WTC11 (cell line): ENCODE measurements around the gene RIMKLB.

Experiments
- CTCF ChIP-seq: fragments of 200-600 bp; IDR thresholded peaks from 2 replicates; pipeline ENCODE4 v1.8.0; 2022; ENCODE audit warnings: antibody characterized with exemption
- FOXP4 ChIP-seq: sonication (generic); formaldehyde crosslinking; IDR thresholded peaks from 2 replicates; pipeline ENCODE4 v1.8.0; 2022; ENCODE audit warnings: mild to moderate bottlenecking, missing genetic modification reagents
- GTF2I ChIP-seq: fragments of 250-450 bp; sonication (Bioruptor Pico); conservative IDR thresholded peaks from 2 replicates; pipeline ENCODE4 v1.4.0; 2021; ENCODE audit warnings: mild to moderate bottlenecking
- JUN ChIP-seq: sonication (generic); formaldehyde crosslinking; IDR thresholded peaks from 2 replicates; pipeline ENCODE4 v1.8.0; 2023; ENCODE audit warnings: mild to moderate bottlenecking, missing genetic modification reagents
- NFE2L1 ChIP-seq: sonication (generic); formaldehyde crosslinking; IDR thresholded peaks from 2 replicates; pipeline ENCODE4 v1.8.1; 2023; ENCODE audit warnings: missing genetic modification reagents
- NR1H2 ChIP-seq: sonication (generic); formaldehyde crosslinking; IDR thresholded peaks from 2 replicates; pipeline ENCODE4 v1.9.0; 2021; ENCODE audit warnings: mild to moderate bottlenecking, moderate library complexity, missing genetic modification reagents
- NR3C1 ChIP-seq: sonication (generic); formaldehyde crosslinking; conservative IDR thresholded peaks from 2 replicates; pipeline ENCODE4 v1.8.1; 2023; ENCODE audit warnings: low read depth, mild to moderate bottlenecking, missing genetic modification reagents
- PREB ChIP-seq: sonication (generic); formaldehyde crosslinking; IDR thresholded peaks from 2 replicates; pipeline ENCODE4 v1.8.1; 2022; ENCODE audit warnings: mild to moderate bottlenecking, missing genetic modification reagents, moderate library complexity, borderline replicate concordance
- TCF7 ChIP-seq: sonication (generic); formaldehyde crosslinking; IDR thresholded peaks from 2 replicates; pipeline ENCODE4 v1.8.0; 2022; ENCODE audit warnings: mild to moderate bottlenecking, low read depth, missing genetic modification reagents, moderate library complexity
- USF1 ChIP-seq: sonication (generic); formaldehyde crosslinking; IDR thresholded peaks from 2 replicates; pipeline ENCODE4 v1.8.0; 2022; ENCODE audit warnings: mild to moderate bottlenecking, missing genetic modification reagents
- ZNF263 ChIP-seq: sonication (generic); formaldehyde crosslinking; IDR thresholded peaks from 2 replicates; pipeline ENCODE4 v1.8.1; 2022; ENCODE audit warnings: low read depth, mild to moderate bottlenecking, moderate library complexity, missing genetic modification reagents
- ZNF281 ChIP-seq: sonication (generic); formaldehyde crosslinking; IDR thresholded peaks from 2 replicates; pipeline ENCODE4 v1.8.0; 2023; ENCODE audit warnings: mild to moderate bottlenecking, missing genetic modification reagents
- TF ChIP-seq, protein P1 (sequence below): sonication (generic); formaldehyde crosslinking; IDR thresholded peaks from 2 replicates; pipeline ENCODE4 v1.8.1; 2023; ENCODE audit warnings: mild to moderate bottlenecking, missing genetic modification reagents

- TF ChIP-seq CTCF (no peak), NR1H2 (CRISPR knock-in tag) (no peak), TCF7 (CRISPR knock-in tag) (no peak), FOXP4 (CRISPR knock-in tag) (no peak), NR3C1 (no peak), GTF2I (CRISPR knock-in tag) (no peak), NFE2L1 (CRISPR knock-in tag) (no peak), PREB (CRISPR knock-in tag) (no peak), USF1 (no peak), ZNF263 (CRISPR knock-in tag) (no peak), ZNF281 (CRISPR knock-in tag) (no peak), JUN (no peak)
- TF ChIP-seq, protein P1, sequence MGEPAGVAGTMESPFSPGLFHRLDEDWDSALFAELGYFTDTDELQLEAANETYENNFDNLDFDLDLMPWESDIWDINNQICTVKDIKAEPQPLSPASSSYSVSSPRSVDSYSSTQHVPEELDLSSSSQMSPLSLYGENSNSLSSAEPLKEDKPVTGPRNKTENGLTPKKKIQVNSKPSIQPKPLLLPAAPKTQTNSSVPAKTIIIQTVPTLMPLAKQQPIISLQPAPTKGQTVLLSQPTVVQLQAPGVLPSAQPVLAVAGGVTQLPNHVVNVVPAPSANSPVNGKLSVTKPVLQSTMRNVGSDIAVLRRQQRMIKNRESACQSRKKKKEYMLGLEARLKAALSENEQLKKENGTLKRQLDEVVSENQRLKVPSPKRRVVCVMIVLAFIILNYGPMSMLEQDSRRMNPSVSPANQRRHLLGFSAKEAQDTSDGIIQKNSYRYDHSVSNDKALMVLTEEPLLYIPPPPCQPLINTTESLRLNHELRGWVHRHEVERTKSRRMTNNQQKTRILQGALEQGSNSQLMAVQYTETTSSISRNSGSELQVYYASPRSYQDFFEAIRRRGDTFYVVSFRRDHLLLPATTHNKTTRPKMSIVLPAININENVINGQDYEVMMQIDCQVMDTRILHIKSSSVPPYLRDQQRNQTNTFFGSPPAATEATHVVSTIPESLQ (CRISPR knock-in tag): no peak
Measured at GRCh38 chr12:8667270-8667669, 30.5 kb upstream of the RIMKLB start.
